PC-9 (cell line): Measurements from ENCODE around the gene PALLD. TPM values are rescaled to one million over a fixed set of nuclear protein-coding genes. Genes with fewer than 3 reads are reported as not detected.

Source experiments
- BruUV-seq: library from RNA; stranded (reverse); fragments of 400-500 nt; replicated peaks from 2 replicates; lab custom pipeline; 2021; lab: Mats Ljungman, UMichigan
- CTCF ChIA-PET: fragments of 300-600 bp; sonication (Branson Sonifier 250); formaldehyde crosslinking; loops from one replicate; lab custom pipeline; 2022; ENCODE audit warnings: antibody characterized with exemption; lab: Charles Lee
- POLR2A ChIA-PET: fragments of 300-600 bp; sonication (Branson Sonifier 250); formaldehyde crosslinking; loops from one replicate; lab custom pipeline; 2022; ENCODE audit warnings: antibody characterized with exemption; ENCODE audit not compliant: unreplicated experiment; lab: Charles Lee
- DNase-seq, 2 experiments: peaks; one replicate each; pipeline versions ENCODE4 v3.0.0 to v3.0.0-alpha.2; 2015 to 2022; ENCODE audit warnings: mixed read lengths in 1 of 2
- H2AFZ ChIP-seq: fragments of 200-600 bp; sonication (generic); 2 replicates; pipeline ENCODE4 v1.8.1; 2017; ENCODE audit warnings: antibody characterized with exemption
- H3F3A ChIP-seq: fragments of 200-600 bp; sonication (generic); 2 replicates; pipeline ENCODE4 v1.8.1; 2017; ENCODE audit warnings: antibody characterized with exemption, mild to moderate bottlenecking, low read depth; ENCODE audit not compliant: insufficient read depth
- H3K27ac ChIP-seq: fragments of 200-600 bp; sonication (generic); 2 replicates; pipeline ENCODE4 v1.6.1; 2016; ENCODE audit warnings: mixed run types
- H3K27me3 ChIP-seq: fragments of 200-600 bp; sonication (generic); 2 replicates; pipeline ENCODE4 v1.6.1; 2016; ENCODE audit warnings: low read depth, mixed run types; ENCODE audit not compliant: insufficient read depth
- H3K36me3 ChIP-seq: fragments of 200-600 bp; sonication (generic); 2 replicates; pipeline ENCODE4 v1.6.1; 2016; ENCODE audit warnings: low read depth, mixed run types
- H3K4me1 ChIP-seq: fragments of 200-600 bp; sonication (generic); replicated peaks from 2 replicates; pipeline ENCODE4 v1.6.1; 2016; ENCODE audit warnings: mixed run types; ENCODE audit not compliant: insufficient read depth
- H3K4me2 ChIP-seq: fragments of 200-600 bp; sonication (generic); 2 replicates; pipeline ENCODE4 v1.6.1; 2017; ENCODE audit warnings: mixed run types
- H3K4me3 ChIP-seq: fragments of 200-600 bp; sonication (generic); 2 replicates; pipeline ENCODE4 v1.6.1; 2016; ENCODE audit warnings: mixed run types
- H3K79me2 ChIP-seq: fragments of 200-600 bp; sonication (generic); 2 replicates; pipeline ENCODE4 v1.6.1; 2017; ENCODE audit warnings: low read depth, mixed run types
- H3K9me2 ChIP-seq: fragments of 200-600 bp; sonication (generic); 2 replicates; pipeline ENCODE4 v1.8.1; 2017; ENCODE audit warnings: mild to moderate bottlenecking; ENCODE audit not compliant: insufficient read depth
- H3K9me3 ChIP-seq: fragments of 200-600 bp; sonication (generic); 2 replicates; pipeline ENCODE4 v1.8.1; 2016; ENCODE audit warnings: low read depth; ENCODE audit not compliant: insufficient read depth
- H4K20me1 ChIP-seq: fragments of 200-600 bp; sonication (generic); 2 replicates; pipeline ENCODE4 v1.8.1; 2017; ENCODE audit not compliant: insufficient read depth
- EZH2 ChIP-seq: fragments of 200-600 bp; sonication (generic); IDR thresholded peaks from 2 replicates; pipeline ENCODE4 v1.8.0; 2017; ENCODE audit warnings: antibody characterized with exemption, low read depth
- intact Hi-C: fragments of 100-400 bp; cut with micrococcal nuclease; formaldehyde crosslinking; loops from one replicate; pipeline ENCODE4 v1.10.0; 2022; ENCODE audit not compliant: unreplicated experiment
- total RNA-seq: library from RNA; stranded (reverse); gene quantifications from 2 replicates; pipeline ENCODE4 v1.2.3, GENCODE V29; 2021
- TF ChIP-seq, protein P1 (sequence below): fragments of 200-600 bp; sonication (generic); conservative IDR thresholded peaks from 2 replicates; pipeline ENCODE4 v1.6.1; 2017; ENCODE audit warnings: mixed run types, antibody characterized with exemption, mild to moderate bottlenecking, moderate library complexity

The PALLD gene
- total RNA-seq, 1 experiment from 2014 or later: 156 TPM

DNA sequence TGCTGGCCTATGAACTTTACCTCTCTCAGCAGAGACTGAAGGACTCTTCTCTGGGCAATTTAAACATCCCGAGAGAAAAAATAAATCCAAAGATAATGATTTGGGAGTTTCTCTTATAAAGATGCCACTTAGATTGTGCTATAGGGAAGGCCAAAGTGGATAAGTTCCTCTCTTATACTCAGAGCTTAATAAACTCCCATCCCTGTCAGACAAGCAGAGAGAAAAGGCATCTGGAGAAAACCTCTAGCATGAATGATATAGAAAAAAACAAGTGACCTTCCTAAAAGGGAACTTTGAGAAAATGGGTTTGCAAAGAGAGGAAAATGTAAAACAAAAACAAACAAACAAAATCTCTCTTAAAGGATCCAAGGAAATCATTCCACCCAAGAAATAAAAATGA is 199.4 kb downstream of the PALLD start:
- POLR2A ChIA-PET: no interaction called here

DNA sequence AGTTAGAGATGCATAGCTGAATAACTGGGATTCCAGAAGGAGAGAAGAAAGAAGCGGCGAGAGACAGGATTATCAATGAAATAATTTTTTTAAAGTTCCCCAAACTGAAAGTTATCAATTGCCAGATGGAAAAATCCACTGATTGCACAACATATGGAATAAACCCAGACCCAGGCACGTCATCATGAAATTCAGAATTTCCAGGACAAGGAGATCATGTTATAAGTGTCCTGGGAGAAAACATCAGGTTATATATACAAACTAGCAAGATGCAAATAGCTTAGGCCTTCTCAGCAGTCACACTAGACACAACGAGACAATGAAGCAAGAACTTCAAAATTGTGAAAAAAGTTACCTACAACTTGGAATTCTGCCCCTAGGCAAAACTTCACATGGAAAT is 200.0 kb downstream of the PALLD start:
- intact Hi-C loops: no loop called here

More for the DNA sequence above, 199.4 kb downstream of the PALLD start:
- TF ChIP-seq EZH2: no peak
- TF ChIP-seq, protein P1, sequence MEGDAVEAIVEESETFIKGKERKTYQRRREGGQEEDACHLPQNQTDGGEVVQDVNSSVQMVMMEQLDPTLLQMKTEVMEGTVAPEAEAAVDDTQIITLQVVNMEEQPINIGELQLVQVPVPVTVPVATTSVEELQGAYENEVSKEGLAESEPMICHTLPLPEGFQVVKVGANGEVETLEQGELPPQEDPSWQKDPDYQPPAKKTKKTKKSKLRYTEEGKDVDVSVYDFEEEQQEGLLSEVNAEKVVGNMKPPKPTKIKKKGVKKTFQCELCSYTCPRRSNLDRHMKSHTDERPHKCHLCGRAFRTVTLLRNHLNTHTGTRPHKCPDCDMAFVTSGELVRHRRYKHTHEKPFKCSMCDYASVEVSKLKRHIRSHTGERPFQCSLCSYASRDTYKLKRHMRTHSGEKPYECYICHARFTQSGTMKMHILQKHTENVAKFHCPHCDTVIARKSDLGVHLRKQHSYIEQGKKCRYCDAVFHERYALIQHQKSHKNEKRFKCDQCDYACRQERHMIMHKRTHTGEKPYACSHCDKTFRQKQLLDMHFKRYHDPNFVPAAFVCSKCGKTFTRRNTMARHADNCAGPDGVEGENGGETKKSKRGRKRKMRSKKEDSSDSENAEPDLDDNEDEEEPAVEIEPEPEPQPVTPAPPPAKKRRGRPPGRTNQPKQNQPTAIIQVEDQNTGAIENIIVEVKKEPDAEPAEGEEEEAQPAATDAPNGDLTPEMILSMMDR: no peak
- Histone ChIP-seq H3K27ac (no peak overlapping the region), H3K27me3 (no peaks in the 10 kb centered on the region), H3K9me2 (no peaks in the 10 kb centered on the region), H3K9me3 (no peaks in the 10 kb centered on the region), H3F3A (no peaks in the 10 kb centered on the region), H4K20me1 (no peaks in the 10 kb centered on the region), H3K4me3 (no peak overlapping the region), H3K4me1 (peaks cover 13% of the 10 kb centered on the region), H3K79me2 (no peaks in the 10 kb centered on the region), H2AFZ (no peak overlapping the region), H3K4me2 (no peak overlapping the region), H3K36me3 (no peaks in the 10 kb centered on the region)
- no TSS peak for BruUV-seq
- CTCF ChIA-PET: interaction anchor here (0.5 to 0.7 kb wide), 2 partner anchors 39 to 92 kb away, joined by 3 read pairs; no protein-coding TSS in a partner anchor
- no peak for DNase-seq
- intact Hi-C loops: no loop called here

DNA sequence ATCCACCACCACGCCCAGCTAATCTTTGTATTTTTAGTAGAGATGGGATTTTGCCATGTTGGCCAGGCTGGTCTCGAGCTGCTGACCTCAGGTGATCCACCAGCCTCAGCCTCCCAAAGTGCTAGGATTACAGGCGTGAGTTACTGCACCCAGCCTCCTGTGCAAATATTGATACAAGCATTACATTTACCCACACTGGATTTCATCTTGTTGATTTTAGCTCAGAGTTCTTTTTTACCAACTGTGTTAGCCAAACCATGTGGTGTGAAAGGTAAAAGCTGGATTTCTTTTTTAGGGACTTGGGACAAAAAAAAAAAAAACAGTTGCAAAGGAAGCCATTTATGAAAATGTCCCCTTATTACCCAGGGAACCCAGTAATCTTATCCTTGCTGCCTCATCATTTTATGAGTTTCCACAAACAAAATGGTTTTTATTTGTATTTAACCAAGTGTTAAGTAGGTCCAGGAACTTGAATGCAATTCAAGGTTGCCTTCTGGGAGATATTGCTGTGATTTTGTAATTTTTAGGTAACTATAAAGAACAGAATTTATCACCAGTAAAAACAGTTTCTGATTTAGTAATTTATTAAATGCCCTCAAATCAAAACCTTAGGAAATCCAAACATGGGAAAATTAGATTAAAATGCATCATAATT is 202.5 kb downstream of the PALLD start:
- CTCF ChIA-PET: no interaction called here
- POLR2A ChIA-PET: no interaction called here

More for the DNA sequence above, 200.0 kb downstream of the PALLD start:
- no peaks in the 10 kb centered on the region for H3K9me3 ChIP-seq
- H3F3A ChIP-seq: no peaks in the 10 kb centered on the region
- DNase-seq: no peak
- CTCF ChIA-PET: interaction anchor here (0.7 kb wide), 1 partner anchor 92 kb away, joined by 3 read pairs; no protein-coding TSS in a partner anchor
- no peak overlapping the region for H2AFZ ChIP-seq
- BruUV-seq: no TSS peak
- TF ChIP-seq, protein P1: no peak
- TF ChIP-seq EZH2: no peak
- H4K20me1 ChIP-seq: no peaks in the 10 kb centered on the region
- H3K27ac ChIP-seq: no peak overlapping the region
- peaks cover 13% of the 10 kb centered on the region for H3K4me1 ChIP-seq
- no peak overlapping the region for H3K4me2 ChIP-seq
- H3K27me3 ChIP-seq: no peaks in the 10 kb centered on the region
- no peaks in the 10 kb centered on the region for H3K9me2 ChIP-seq
- H3K4me3 ChIP-seq: no peak overlapping the region
- no peaks in the 10 kb centered on the region for H3K79me2 ChIP-seq
- POLR2A ChIA-PET: no interaction called here
- H3K36me3 ChIP-seq: no peaks in the 10 kb centered on the region

More for the DNA sequence above, 202.5 kb downstream of the PALLD start:
- TF ChIP-seq, protein P1: no peak
- intact Hi-C loops: no loop called here
- H3K27ac ChIP-seq: no peak overlapping the region
- no peaks in the 10 kb centered on the region for H3K36me3 ChIP-seq
- BruUV-seq: no TSS peak
- no peaks in the 10 kb centered on the region for H3K9me3 ChIP-seq
- no peak overlapping the region for H2AFZ ChIP-seq
- peaks cover 7% of the 10 kb centered on the region for H3K4me1 ChIP-seq
- H4K20me1 ChIP-seq: no peaks in the 10 kb centered on the region
- H3K9me2 ChIP-seq: no peaks in the 10 kb centered on the region
- H3K4me2 ChIP-seq: no peak overlapping the region
- no peak overlapping the region for H3K4me3 ChIP-seq
- H3K79me2 ChIP-seq: no peaks in the 10 kb centered on the region
- DNase-seq: no peak
- H3F3A ChIP-seq: no peaks in the 10 kb centered on the region
- H3K27me3 ChIP-seq: no peaks in the 10 kb centered on the region
